ENCODE data around the gene CFB. TPM values are rescaled to one million over a fixed set of nuclear protein-coding genes. Genes with fewer than 3 reads are reported as not detected.

Gene CFB
- total RNA-seq, 1 donor: 0.54 TPM

GRCh38 chr6:31947864-31948263, 2.0 kb downstream of the CFB start:
- no peak for DNase-seq (ENCODE audit: low read depth in 2 of 3, low spot score in 2 of 3)

GRCh38 chr6:31948306-31948705, 2.4 kb downstream of the CFB start:
- no peak for DNase-seq (ENCODE audit: low read depth in 2 of 3, low spot score in 2 of 3)

GRCh38 chr6:31948753-31949413, 3.0 kb downstream of the CFB start:
- DNase-seq (ENCODE audit: low read depth in 2 of 3, low spot score in 2 of 3): no peak

GRCh38 chr6:31949926-31950548, 4.1 kb downstream of the CFB start:
- no peak for DNase-seq (ENCODE audit: low read depth in 2 of 3, low spot score in 2 of 3)

GRCh38 chr6:31952140-31952805, 6.4 kb downstream of the CFB start:
- peak in 2 of 3 donors; percentile 40 to 60 for DNase-seq (ENCODE audit: low read depth in 2 of 3, low spot score in 2 of 3)

- no peak for DNase-seq (ENCODE audit: low read depth in 2 of 3, low spot score in 2 of 3)
These were observed 7.0 kb downstream of the CFB start for GRCh38 chr6:31952890-31953289.

- DNase-seq (ENCODE audit: low read depth in 2 of 3, low spot score in 2 of 3): no peak
These were observed 8.6 kb downstream of the CFB start for GRCh38 chr6:31954511-31954910.

GRCh38 chr6:31956796-31957195, 10.9 kb downstream of the CFB start:
- no peak for DNase-seq (ENCODE audit: low read depth in 2 of 3, low spot score in 2 of 3)

GRCh38 chr6:31958412-31958740, 12.5 kb downstream of the CFB start:
- DNase-seq (ENCODE audit: low read depth in 2 of 3, low spot score in 2 of 3): no peak

GRCh38 chr6:31958741-31959739, 13.1 kb downstream of the CFB start, which contains the start of the genes NELFE and SKIC2:
Gene NELFE, minus strand, starts transcription at chr6:31958971. Its CDS starts 525 bp downstream, at chr6:31958446.
Gene SKIC2, plus strand, starts transcription at chr6:31959175. Its CDS starts 18 bp downstream, at chr6:31959193.
- peak; percentile 94 to 98 (median 98) for DNase-seq (ENCODE audit: low read depth in 2 of 3, low spot score in 2 of 3)

GRCh38 chr6:31961616-31962015, 15.7 kb downstream of the CFB start:
- DNase-seq (ENCODE audit: low read depth in 2 of 3, low spot score in 2 of 3): no peak

- no peak for DNase-seq (ENCODE audit: low read depth in 2 of 3, low spot score in 2 of 3)
These were observed 18.0 kb downstream of the CFB start for GRCh38 chr6:31963921-31964320.

- DNase-seq (ENCODE audit: low read depth in 2 of 3, low spot score in 2 of 3): no peak
These were observed 19.8 kb downstream of the CFB start for GRCh38 chr6:31965700-31966099.

GRCh38 chr6:31966506-31966905, 20.6 kb downstream of the CFB start:
- DNase-seq (ENCODE audit: low read depth in 2 of 3, low spot score in 2 of 3): no peak

GRCh38 chr6:31966997-31967925, 21.4 kb downstream of the CFB start:
- DNase-seq (ENCODE audit: low read depth in 2 of 3, low spot score in 2 of 3): no peak

GRCh38 chr6:31967926-31968320, 22.0 kb downstream of the CFB start:
- DNase-seq (ENCODE audit: low read depth in 2 of 3, low spot score in 2 of 3): no peak

GRCh38 chr6:31968326-31968725, 22.4 kb downstream of the CFB start:
- no peak for DNase-seq (ENCODE audit: low read depth in 2 of 3, low spot score in 2 of 3)

- no peak for DNase-seq (ENCODE audit: low read depth in 2 of 3, low spot score in 2 of 3)
These were observed 23.2 kb downstream of the CFB start for GRCh38 chr6:31968791-31969711.

Measured in hematopoietic multipotent progenitor cell (in vitro differentiated cells).